Left renal cortex interstitium (tissue), 4 donors: Measurements from ENCODE around the gene SPEG. TPM values are rescaled to one million over a fixed set of nuclear protein-coding genes. Genes with fewer than 3 reads are reported as not detected.

ENCODE experiments used
- DNase-seq, 4 donors: peaks; one replicate each; pipeline ENCODE4 v3.0.0-alpha.2; 2013; ENCODE audit warnings: low read depth in 4 of 4, low spot score in 2 of 4, missing footprints in 1 of 4
- polyA plus RNA-seq, 4 donors: library from polyadenylated mRNA; unstranded; fragments of 120-200 nt; gene quantifications; one replicate each; pipeline ENCODE4 v1.2.1, GENCODE V29; 2013; ENCODE audit not compliant: insufficient read length in 4 of 4

Gene SPEG
- polyA plus RNA-seq, 4 donors: 10.7 to 18.1 (median 14.7) TPM

DNA sequence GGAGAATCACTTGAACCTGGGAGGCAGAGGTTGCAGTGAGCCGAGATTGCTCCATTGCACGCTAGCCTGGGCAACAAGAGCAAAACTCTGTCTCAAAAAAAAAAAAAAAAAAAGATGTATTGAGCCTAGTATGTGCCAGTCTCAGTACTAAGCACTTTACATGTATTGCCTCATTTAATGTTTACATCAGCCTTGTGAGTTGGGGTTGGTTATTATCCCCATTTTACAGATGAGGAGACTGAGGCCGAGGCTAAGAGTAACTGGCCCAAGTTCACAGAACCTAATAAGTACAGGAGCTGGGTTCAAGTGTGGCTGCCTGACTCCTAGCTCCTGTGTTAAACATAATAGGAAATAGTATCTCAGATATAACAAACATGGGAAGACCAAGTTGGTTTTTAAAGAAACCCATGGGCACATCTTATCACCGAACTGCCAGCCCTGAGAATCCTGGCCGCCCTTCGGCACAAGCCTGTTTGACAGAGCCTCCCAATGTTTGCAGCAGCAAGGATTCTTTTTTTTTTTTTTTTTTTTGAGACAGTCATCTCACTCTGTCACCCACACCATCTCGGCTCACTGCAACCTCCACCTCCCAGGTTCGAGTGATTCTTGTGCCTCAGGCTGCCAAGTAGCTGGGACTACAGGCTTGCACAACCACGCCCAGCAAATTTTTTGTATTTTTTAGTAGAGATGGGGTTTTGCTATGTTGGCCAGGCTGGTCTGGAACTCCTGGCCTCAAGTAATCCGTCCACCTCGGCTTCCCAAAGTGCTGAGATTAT, 39.8 kb downstream of the SPEG start:
- no peak for DNase-seq

DNA sequence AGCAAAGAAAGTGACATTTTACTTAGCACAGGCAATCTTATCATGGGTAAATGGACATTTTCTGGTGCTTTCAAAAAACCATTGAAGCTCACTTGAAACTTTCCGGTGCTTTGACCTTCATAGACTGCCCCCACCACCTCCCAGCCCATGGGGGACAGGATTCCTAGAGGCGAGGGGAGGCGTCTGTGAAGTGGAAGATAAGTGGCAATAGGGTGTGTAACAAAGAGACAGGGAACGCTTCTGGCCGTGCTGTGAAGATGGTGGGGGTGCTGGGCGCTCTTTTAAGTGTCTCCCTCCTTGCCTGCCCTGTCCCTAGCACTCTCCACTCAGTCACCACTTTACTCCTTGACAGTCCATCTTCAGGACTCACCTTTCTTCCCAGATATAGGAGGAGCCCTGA, 40.6 kb downstream of the SPEG start:
- DNase-seq: no peak

GRCh38 chr2:219475697-219476651, 41.3 kb downstream of the SPEG start:
- no peak for DNase-seq

DNA sequence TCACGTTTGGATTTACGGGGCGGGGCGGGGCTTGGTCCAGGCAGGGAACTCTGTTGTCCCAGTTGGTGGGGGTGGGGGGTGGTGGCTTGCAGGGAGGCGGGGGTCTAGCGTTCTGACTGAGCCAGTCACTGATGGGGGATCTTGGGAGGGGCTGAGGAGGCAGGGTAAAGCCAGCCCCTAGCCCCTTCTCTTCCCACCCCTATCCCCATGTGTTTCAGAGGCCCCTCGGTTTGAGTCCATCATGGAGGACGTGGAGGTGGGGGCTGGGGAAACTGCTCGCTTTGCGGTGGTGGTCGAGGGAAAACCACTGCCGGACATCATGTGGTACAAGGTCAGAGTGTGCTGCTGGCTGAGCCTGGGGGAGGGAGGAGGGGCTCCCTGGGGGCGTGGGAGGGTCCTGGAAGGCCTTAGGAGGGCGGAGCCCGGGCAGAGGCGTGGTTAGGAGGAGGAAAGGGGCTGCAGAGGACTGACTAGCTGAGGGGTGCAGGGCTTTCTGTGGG, 42.1 kb downstream of the SPEG start:
- DNase-seq: no peak

- no peak for DNase-seq
Observed at GRCh38 chr2:219477179-219477578, 42.5 kb downstream of the SPEG start.

DNA sequence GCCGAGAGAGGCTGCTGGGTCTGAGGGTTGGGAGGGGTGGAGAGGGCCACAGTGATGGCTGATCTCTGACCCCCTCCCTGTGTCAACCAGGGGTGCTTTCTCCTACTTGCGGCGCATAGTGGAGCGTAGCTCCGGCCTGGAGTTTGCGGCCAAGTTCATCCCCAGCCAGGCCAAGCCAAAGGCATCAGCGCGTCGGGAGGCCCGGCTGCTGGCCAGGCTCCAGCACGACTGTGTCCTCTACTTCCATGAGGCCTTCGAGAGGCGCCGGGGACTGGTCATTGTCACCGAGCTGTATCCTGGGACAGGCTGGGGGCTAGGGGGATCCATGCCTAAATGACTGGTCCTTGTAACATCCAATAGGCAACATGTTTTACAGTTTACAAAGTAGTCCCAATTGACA, 43.2 kb downstream of the SPEG start:
- no peak for DNase-seq

DNA sequence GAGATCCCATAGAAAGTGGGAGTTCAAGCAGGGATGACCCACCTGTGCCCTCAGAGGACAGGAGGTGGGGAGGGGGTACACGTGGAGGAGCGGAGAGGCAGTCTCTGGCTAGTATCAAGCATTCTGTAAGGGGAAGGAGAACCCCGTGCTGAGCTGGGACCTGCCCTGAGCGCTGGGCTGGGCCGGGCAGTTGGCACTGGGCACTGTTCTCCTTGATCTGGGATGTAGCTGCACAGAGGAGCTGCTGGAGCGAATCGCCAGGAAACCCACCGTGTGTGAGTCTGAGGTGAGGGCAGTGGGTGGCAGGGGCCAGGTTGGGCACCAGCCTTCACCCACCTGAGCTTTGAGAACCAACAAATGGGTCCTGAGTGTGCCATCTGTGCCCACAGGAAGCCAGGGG, 44.3 kb downstream of the SPEG start:
- DNase-seq: no peak

GRCh38 chr2:219480004-219480403, 45.4 kb downstream of the SPEG start:
- DNase-seq: no peak

DNA sequence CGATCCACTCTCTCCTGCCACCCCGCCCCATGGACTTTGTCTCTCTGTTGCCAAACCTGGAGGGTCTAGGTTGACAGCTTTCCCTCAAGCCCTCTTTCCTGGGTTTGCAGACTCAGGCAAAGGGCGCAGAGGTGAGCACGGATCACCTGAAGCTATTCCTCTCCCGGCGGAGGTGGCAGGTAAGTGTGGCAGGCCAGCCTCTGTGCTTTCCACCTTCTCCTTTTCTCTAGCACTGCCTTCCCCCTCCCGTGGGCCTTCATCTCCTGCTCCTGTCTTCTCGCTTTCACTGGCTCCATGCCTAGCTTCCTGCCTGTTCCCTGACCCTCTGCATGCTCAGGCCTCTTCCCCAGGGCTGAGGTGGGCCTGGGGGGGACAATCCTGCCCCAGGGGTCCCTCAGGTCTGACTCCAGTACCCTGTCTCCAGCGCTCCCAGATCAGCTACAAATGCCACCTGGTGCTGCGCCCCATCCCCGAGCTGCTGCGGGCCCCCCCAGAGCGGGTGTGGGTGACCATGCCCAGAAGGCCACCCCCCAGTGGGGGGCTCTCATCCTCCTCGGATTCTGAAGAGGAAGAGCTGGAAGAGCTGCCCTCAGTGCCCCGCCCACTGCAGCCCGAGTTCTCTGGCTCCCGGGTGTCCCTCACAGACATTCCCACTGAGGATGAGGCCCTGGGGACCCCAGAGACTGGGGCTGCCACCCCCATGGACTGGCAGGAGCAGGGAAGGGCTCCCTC, 48.2 kb downstream of the SPEG start:
- no peak for DNase-seq

- DNase-seq: no peak
Observed at GRCh38 chr2:219483451-219484342, 49.1 kb downstream of the SPEG start.

DNA sequence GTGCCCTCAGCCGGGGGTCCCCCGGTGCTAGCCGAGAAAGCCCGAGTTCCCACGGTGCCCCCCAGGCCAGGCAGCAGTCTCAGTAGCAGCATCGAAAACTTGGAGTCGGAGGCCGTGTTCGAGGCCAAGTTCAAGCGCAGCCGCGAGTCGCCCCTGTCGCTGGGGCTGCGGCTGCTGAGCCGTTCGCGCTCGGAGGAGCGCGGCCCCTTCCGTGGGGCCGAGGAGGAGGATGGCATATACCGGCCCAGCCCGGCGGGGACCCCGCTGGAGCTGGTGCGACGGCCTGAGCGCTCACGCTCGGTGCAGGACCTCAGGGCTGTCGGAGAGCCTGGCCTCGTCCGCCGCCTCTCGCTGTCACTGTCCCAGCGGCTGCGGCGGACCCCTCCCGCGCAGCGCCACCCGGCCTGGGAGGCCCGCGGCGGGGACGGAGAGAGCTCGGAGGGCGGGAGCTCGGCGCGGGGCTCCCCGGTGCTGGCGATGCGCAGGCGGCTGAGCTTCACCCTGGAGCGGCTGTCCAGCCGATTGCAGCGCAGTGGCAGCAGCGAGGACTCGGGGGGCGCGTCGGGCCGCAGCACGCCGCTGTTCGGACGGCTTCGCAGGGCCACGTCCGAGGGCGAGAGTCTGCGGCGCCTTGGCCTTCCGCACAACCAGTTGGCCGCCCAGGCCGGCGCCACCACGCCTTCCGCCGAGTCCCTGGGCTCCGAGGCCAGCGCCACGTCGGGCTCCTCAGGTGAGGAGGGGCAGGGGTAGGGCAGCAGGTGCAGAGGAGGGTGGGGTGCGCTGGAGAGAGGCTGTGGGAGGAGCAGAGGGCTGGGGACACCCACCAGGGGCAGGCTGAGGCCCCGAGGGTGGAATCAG, 49.9 kb downstream of the SPEG start:
- DNase-seq: no peak

GRCh38 chr2:219485201-219485580, 50.5 kb downstream of the SPEG start:
- no peak for DNase-seq

- no peak for DNase-seq
Observed at GRCh38 chr2:219486380-219486959, 51.8 kb downstream of the SPEG start.

DNA sequence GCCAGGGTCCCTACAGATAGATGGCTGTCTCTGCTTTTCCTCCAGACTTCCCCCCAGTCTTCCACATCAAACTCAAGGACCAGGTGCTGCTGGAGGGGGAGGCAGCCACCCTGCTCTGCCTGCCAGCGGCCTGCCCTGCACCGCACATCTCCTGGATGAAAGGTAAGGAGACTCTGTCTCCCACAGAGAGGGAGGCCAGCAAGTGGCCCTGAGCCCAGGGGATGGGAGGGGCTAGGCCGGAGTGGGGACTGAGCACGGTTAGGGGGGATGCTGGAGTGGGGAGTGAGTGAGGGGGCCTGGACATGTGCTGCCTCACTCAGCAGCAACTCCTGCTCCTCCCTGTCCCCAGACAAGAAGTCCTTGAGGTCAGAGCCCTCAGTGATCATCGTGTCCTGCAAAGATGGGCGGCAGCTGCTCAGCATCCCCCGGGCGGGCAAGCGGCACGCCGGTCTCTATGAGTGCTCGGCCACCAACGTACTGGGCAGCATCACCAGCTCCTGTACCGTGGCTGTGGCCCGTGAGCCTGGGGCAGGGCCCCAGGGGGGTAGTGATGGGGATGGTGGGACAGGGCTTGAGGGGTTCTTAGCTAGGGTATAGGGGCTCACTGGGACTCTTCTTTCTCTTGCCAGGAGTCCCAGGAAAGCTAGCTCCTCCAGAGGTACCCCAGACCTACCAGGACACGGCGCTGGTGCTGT, 53.7 kb downstream of the SPEG start:
- no peak for DNase-seq

GRCh38 chr2:219488844-219489194, 54.2 kb downstream of the SPEG start:
- no peak for DNase-seq

DNA sequence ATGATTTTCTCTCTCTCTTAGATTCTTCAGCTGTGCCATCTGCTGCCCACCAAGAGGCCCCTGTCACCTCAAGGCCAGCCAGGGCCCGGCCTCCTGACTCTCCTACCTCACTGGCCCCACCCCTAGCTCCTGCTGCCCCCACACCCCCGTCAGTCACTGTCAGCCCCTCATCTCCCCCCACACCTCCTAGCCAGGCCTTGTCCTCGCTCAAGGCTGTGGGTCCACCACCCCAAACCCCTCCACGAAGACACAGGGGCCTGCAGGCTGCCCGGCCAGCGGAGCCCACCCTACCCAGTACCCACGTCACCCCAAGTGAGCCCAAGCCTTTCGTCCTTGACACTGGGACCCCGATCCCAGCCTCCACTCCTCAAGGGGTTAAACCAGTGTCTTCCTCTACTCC, 54.7 kb downstream of the SPEG start:
- DNase-seq: no peak

GRCh38 chr2:219490186-219490585, 55.5 kb downstream of the SPEG start:
- DNase-seq: no peak

DNA sequence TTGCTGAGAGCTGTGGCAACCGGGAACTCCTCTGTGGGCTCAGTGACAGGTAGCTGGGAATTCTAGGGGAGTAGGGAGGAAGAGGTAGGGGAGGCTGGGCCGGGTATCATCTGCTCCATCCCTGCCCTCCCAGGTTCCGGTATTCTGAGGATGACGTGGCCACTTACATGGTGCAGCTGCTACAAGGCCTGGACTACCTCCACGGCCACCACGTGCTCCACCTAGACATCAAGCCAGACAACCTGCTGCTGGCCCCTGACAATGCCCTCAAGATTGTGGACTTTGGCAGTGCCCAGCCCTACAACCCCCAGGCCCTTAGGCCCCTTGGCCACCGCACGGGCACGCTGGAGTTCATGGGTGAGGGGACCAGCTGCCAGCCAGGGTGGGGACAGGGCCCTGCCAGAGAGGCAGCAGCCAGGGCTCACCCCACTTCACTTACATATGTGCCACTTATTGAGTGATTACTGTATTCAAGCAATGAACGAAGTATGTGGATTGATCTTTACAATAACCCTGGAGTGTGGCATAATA, 56.0 kb downstream of the SPEG start:
- no peak for DNase-seq
